ENCODE data around the gene CDK4. TPM values are rescaled to one million over a fixed set of nuclear protein-coding genes. Genes with fewer than 3 reads are reported as not detected.
"Not testable (repeated sequence)": the region's sequence is repeated elsewhere in the genome, so short reads cannot be mapped to it uniquely, and the experiment has no call there.

Gene CDK4
- total RNA-seq, 2 donors from 2014 or later, result 150 to 154 TPM

DNA sequence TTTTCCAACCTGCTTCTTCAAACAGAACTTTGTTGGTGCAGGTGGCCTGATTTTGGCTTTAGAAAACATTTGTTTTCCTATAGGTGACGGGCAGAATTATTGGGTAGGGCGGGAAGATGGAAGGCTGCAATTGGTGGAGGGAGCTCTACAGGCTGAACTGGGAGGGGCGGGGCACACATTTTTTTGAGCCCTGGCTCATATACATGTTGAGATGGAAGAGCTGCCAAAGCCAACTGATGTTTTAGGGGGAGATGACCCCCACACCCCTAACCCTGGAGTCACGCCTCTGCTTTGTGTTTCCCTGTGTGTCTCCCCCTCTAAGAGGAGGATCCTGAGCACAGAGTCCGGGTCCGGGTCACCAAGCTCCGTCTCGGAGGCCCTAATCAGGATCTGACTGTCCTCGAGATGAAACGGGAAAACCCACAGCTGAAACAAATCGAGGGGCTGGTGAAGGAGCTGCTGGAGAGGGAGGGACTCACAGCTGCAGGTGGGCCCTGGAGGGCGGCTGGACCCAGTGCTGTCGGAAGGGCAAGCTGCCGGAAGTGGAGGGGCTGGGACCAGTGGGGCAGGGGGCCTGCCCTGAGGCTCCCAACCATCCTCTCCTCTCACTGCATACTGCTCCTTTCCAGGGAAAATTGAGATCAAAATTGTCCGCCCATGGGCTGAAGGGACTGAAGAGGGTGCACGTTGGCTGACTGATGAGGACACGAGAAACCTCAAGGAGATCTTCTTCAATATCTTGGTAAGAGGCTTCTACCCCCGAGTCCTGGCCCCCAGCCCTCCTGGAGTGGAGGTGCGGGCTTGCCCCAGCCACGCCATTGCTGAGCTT, 32.1 kb downstream of the CDK4 start:
- Mint-ChIP-seq H3K27me3 (ENCODE audit: low read depth) (no peaks in the 10 kb centered on the region), H3K4me1 (ENCODE audit: low read depth) (no peaks in the 10 kb centered on the region), H3K36me3 (ENCODE audit: insufficient read depth in 2 of 2) (peaks cover 4 to 17% of the 10 kb centered on the region in 2 donors), H3K4me3 (no peak overlapping the region), H3K27ac (no peak overlapping the region), H3K9me3 (no peaks in the 10 kb centered on the region)
- DNase-seq, result no peak
- no peak for ATAC-seq (replicated peaks in 1 of 2)

DNA sequence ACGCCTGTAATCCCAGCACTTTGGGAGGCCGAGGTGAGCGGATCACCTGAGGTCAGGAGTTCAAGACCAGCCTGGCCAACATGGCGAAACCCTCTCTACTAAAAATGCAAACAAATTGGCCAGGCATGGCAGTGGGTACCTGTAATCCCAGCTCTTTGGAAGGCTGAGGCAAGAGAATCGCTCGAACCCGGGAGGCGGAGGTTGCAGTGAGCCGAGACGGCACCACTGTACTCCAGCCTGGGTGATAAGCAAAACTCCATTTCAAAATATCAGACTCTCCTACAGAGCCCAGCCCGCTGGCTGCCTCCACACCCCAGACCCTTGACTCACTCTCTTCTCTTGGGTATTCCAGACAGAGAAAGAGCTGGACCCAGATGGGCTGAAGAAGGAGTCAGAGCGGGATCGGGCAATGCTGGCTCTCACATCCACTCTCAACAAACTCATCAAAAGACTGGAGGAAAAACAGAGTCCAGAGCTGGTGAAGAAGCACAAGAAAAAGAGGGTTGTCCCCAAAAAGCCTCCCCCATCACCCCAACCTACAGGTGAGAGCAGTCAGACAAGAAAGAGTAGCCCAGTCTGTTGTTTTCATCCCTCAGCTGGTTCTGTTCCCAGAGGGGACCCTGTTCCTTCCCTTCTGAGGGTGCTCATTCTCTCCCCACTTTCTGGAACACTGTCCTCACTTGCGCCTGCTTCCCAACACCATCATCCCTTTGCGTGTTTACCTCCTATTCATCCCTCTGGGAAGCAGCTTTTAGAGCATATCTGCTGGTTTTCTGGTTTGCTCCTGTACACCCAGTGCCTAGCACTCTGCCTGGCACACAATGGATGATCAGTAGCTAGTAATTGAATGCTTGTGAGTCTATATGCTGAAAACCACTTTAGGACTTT, 33.2 kb downstream of the CDK4 start:
- H3K36me3 Mint-ChIP-seq (ENCODE audit: insufficient read depth in 2 of 2), result peaks cover 4 to 12% of the 10 kb centered on the region in 2 donors
- no peak overlapping the region for H3K27ac Mint-ChIP-seq
- ATAC-seq (replicated peaks in 1 of 2) (peak in 1 of 2 donors; percentile 9), DNase-seq (no peak)
- no peaks in the 10 kb centered on the region for H3K27me3 Mint-ChIP-seq (ENCODE audit: low read depth)
- H3K9me3 Mint-ChIP-seq, result no peaks in the 10 kb centered on the region
- H3K4me3 Mint-ChIP-seq, result no peak overlapping the region
- no peaks in the 10 kb centered on the region for H3K4me1 Mint-ChIP-seq (ENCODE audit: low read depth)

DNA sequence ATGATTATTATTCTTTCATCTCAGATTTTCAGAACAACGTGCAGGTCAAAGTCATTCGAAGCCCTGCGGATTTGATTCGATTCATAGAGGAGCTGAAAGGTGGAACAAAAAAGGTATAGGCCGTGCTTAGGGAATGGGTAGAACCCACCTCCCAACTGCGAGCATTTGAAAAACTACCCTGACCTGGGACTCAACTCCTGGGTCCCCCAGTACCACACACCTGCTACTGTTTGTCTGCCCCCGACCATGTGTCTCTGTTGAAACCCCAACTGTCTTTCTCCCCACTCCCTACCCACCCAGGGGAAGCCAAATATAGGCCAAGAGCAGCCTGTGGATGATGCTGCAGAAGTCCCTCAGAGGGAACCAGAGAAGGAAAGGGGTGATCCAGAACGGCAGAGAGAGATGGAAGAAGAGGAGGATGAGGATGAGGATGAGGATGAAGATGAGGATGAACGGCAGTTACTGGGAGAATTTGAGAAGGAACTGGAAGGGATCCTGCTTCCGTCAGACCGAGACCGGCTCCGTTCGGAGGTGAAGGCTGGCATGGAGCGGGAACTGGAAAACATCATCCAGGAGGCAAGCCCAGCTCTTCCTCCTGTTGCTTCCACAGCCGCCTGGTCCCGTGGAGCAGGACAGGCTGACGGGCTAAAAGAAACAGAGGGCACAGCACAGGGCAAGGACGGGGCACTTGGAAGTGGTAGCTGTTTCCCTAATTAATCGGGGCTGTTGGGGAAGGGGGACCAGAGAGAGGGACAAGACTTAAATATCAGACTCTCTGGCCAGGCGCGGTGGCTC, 34.1 kb downstream of the CDK4 start:
- Mint-ChIP-seq H3K4me1 (ENCODE audit: low read depth) (no peaks in the 10 kb centered on the region), H3K36me3 (ENCODE audit: insufficient read depth in 2 of 2) (peaks cover 4 to 12% of the 10 kb centered on the region in 2 donors), H3K9me3 (no peaks in the 10 kb centered on the region), H3K27me3 (ENCODE audit: low read depth) (no peaks in the 10 kb centered on the region), H3K4me3 (no peak overlapping the region), H3K27ac (no peak overlapping the region)
- ATAC-seq (replicated peaks in 1 of 2), result no peak
- no peak for DNase-seq

DNA sequence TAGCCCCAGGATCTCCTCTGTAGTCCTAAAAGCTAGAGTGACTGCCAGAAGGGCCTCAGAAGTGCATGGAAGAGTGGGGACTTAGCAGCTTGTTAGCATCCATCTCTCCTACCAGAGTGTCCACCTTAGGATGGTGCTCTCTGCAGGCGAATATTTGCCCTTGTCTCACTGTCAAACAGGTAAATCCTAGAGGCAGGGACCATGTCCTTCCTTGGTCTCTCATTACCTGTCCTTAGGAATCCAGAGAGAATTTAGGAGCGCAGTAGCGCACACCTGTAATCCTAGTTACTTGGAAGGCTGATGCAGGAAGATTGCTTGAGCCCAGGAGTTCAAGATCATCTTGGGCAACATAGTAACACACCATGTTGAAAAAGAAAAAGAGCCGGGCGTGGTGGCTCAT, 35.0 kb downstream of the CDK4 start:
- no peaks in the 10 kb centered on the region for H3K9me3 Mint-ChIP-seq
- DNase-seq, result no peak
- no peak overlapping the region for H3K27ac Mint-ChIP-seq
- no peaks in the 10 kb centered on the region for H3K4me1 Mint-ChIP-seq (ENCODE audit: low read depth)
- ATAC-seq (replicated peaks in 1 of 2), result no peak
- H3K27me3 Mint-ChIP-seq (ENCODE audit: low read depth), result no peaks in the 10 kb centered on the region
- peaks cover 4 to 14% of the 10 kb centered on the region in 2 donors for H3K36me3 Mint-ChIP-seq (ENCODE audit: insufficient read depth in 2 of 2)
- no peak overlapping the region for H3K4me3 Mint-ChIP-seq

DNA sequence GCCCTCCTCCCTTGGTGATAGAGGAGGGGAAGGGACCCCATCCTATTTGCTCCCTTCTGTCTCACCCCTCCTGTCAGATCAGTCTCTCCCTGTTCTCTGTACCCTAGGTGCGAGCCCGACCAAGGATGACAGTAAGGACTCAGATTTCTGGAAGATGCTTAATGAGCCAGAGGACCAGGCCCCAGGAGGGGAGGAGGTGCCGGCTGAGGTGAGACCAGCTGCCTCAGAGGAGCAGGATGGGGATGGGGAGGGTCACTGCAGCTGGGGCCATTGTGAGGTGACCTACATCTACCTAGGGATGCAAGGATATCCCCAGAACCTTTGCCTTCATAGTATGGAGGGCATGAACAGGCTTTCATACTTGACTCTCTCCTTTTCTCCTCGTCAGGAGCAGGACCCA, 35.8 kb downstream of the CDK4 start:
- no peak for DNase-seq
- H3K36me3 Mint-ChIP-seq (ENCODE audit: insufficient read depth in 2 of 2), result peaks cover 4 to 15% of the 10 kb centered on the region in 2 donors
- ATAC-seq (replicated peaks in 1 of 2), result no peak
- no peaks in the 10 kb centered on the region for H3K9me3 Mint-ChIP-seq
- no peak overlapping the region for H3K4me3 Mint-ChIP-seq
- H3K27ac Mint-ChIP-seq, result no peak overlapping the region
- H3K27me3 Mint-ChIP-seq (ENCODE audit: low read depth), result no peaks in the 10 kb centered on the region
- H3K4me1 Mint-ChIP-seq (ENCODE audit: low read depth), result no peaks in the 10 kb centered on the region

DNA sequence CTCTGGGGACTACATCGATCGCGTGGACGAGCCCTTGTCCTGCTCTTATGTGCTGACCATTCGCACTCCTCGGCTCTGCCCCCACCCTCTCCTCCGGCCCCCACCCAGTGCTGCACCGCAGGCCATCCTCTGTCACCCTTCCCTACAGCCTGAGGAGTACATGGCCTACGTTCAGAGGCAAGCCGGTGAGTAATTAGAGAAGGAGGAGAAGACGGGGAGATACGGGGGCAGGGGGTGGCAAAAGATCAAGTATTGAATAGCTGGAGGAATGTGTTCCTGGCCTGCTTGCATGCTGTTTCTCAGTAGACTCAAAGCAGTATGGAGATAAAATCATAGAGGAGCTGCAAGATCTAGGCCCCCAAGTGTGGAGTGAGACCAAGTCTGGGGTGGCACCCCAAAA, 36.3 kb downstream of the CDK4 start:
- Mint-ChIP-seq H3K27ac (no peak overlapping the region), H3K27me3 (ENCODE audit: low read depth) (no peaks in the 10 kb centered on the region), H3K36me3 (ENCODE audit: insufficient read depth in 2 of 2) (peaks cover 4 to 15% of the 10 kb centered on the region in 2 donors), H3K4me1 (ENCODE audit: low read depth) (no peaks in the 10 kb centered on the region), H3K9me3 (no peaks in the 10 kb centered on the region), H3K4me3 (no peak overlapping the region)
- DNase-seq (no peak), ATAC-seq (replicated peaks in 1 of 2) (no peak)

DNA sequence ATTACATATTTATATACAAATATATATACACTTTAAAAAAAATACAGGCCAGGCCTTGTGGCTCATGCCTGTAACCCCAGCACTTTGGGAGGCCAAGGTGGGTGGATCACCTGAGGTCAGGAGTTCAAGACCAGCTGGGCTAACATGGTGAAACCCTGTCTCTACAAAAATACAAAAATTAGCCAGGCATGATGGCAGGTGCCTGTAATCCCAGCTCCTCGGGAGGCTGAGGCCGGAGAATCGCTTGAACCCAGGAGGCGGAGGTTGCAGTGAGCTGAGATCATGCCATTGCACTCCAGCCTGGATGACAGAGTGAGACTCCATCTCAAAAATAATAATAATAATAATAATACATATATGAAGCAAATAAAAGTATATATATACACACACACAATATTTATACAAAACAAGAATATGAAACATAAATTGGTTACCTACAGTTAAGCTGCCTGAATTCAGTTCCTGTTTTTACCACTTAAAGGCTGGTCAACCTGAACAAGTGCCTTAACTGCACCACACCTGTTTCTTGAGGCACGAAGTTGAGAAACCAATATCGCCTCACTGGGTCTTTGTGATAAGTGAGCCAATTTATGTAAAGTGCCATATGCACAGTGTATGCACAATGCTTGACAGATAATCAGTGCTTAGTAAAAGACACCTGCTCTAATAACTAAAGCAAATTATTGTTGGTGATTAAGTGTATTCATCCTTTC, 36.9 kb downstream of the CDK4 start:
- not testable (repeated sequence) for ATAC-seq (replicated peaks in 1 of 2); H3K4me1 Mint-ChIP-seq (ENCODE audit: low read depth)

DNA sequence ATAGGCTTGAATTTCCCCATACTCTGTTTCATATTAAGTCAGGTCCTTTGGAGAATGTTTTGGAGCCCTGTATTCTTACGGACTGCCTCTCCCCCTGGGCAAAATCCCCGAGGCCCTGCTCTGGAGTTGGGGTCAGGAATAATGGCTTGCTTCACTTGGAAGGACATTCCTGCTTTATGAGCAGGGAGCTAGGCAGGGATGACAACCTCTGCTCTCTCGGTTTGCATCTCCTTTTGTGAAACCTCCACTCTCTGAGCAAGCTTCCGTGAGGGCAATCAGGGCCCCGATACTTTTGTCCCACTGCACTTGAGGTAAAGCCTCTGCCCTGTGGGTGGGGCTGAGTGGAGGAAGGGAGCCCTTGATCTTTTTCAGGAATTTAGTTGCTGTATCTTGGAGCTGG, 38.9 kb downstream of the CDK4 start:
- Mint-ChIP-seq H3K36me3 (ENCODE audit: insufficient read depth in 2 of 2) (peaks cover 3 to 9% of the 10 kb centered on the region in 2 donors), H3K9me3 (no peaks in the 10 kb centered on the region), H3K27me3 (ENCODE audit: low read depth) (no peaks in the 10 kb centered on the region), H3K27ac (no peak overlapping the region), H3K4me3 (no peak overlapping the region), H3K4me1 (ENCODE audit: low read depth) (no peaks in the 10 kb centered on the region)
- ATAC-seq (replicated peaks in 1 of 2), result no peak
- DNase-seq, result no peak

More for the DNA sequence above, 36.9 kb downstream of the CDK4 start:
- not testable (repeated sequence) for H3K27ac Mint-ChIP-seq; H3K9me3 Mint-ChIP-seq; H3K4me3 Mint-ChIP-seq; DNase-seq; H3K27me3 Mint-ChIP-seq (ENCODE audit: low read depth)
- H3K36me3 Mint-ChIP-seq (ENCODE audit: insufficient read depth in 2 of 2), result peaks cover 4 to 15% of the 10 kb centered on the region in 2 donors

DNA sequence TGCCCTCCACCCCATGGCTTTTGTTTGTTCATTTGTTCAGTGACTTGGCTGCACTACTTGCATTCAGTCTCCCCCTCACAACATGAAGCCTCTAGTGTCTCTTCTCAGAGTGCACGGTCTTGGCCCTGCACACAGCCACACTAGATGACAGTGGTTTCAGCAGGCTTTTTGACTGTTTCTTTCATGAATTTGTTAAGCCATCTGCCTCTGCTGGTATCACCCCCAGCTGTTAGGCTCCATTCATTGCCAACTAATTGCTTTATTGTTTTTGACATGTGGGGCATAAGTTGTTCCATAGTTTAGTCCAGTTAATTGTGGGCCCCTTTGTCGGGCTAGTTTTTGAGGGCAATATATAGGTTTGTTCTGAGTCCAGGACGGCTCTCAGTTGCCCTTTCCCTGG, 39.4 kb downstream of the CDK4 start:
- H3K27me3 Mint-ChIP-seq (ENCODE audit: low read depth), result no peaks in the 10 kb centered on the region
- H3K27ac Mint-ChIP-seq, result no peak overlapping the region
- H3K4me3 Mint-ChIP-seq, result no peak overlapping the region
- H3K36me3 Mint-ChIP-seq (ENCODE audit: insufficient read depth in 2 of 2), result peaks cover 0 to 5% of the 10 kb centered on the region in 2 donors
- H3K9me3 Mint-ChIP-seq, result no peaks in the 10 kb centered on the region
- ATAC-seq (replicated peaks in 1 of 2), result no peak
- no peak for DNase-seq
- H3K4me1 Mint-ChIP-seq (ENCODE audit: low read depth), result no peaks in the 10 kb centered on the region

DNA sequence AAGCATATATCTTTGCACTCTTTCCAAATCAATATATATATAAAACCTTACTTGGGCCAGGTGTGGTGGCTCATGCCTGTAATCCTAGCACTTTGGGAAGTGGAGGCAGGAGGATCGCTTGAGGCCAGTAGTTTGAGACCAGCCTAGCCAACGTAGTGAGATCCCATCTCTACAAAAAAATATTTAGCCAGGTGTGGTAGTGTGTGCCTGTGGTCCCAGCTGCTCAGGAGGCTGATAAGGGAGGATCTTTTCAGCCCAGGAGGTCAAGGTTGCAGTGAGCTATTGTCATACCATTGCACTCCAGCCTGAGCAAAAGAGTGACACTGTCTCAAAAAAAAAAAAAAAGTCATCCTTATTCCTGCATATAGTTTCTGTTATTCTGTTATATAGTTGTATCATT, 43.8 kb downstream of the CDK4 start:
- Mint-ChIP-seq H3K27me3 (ENCODE audit: low read depth) (no peaks in the 10 kb centered on the region), H3K27ac (no peak overlapping the region), H3K4me1 (ENCODE audit: low read depth) (no peaks in the 10 kb centered on the region), H3K9me3 (no peaks in the 10 kb centered on the region), H3K4me3 (no peak overlapping the region), H3K36me3 (ENCODE audit: insufficient read depth in 2 of 2) (peaks cover 6 to 29% of the 10 kb centered on the region in 2 donors)
- no peak for ATAC-seq (replicated peaks in 1 of 2)
- no peak for DNase-seq

DNA sequence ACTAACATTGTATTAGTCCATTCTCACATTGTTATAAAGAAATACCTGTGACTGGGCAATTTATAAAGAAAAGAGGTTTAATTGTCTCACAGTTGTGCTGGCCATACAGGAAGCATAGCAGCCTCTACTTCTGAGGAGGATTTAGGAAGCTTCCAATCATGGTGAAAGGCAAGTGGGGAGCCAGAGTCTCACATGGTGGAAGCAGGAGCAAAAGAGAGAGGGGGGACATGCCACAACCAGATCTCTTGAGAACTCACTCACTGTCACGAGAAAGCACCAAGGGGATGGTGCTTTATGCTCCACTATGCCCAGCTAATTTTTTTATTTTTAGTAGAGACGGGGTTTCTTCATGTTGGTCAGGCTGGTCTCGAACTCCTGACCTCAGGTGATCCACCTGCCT, 44.9 kb downstream of the CDK4 start:
- Mint-ChIP-seq H3K4me3 (no peak overlapping the region), H3K27me3 (ENCODE audit: low read depth) (no peaks in the 10 kb centered on the region), H3K36me3 (ENCODE audit: insufficient read depth in 2 of 2) (peaks cover 12 to 36% of the 10 kb centered on the region in 2 donors), H3K9me3 (peaks cover 0 to 4% of the 10 kb centered on the region in 2 donors), H3K27ac (no peak overlapping the region), H3K4me1 (ENCODE audit: low read depth) (no peaks in the 10 kb centered on the region)
- ATAC-seq (replicated peaks in 1 of 2) (no peak), DNase-seq (no peak)

DNA sequence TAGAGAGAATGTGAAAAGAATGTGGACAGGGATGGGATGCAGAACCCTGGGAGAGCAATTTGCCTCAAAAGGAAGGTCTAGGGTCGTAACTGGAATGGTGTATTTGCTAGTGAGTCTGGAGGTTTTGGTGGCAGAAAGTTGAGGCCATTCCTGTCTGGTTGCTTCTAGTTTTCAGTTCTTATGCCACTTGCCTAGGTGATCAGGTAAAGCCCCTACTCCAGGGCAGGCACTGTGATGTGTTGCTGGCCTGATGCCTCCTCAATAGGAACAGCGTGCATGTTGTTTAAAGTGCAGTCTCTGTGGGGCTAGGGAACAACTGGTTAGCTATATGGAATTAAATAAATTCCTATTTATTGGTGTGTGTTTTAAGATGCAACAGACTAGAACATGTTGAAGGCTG, 51.8 kb downstream of the CDK4 start:
- Mint-ChIP-seq H3K27me3 (ENCODE audit: low read depth) (no peaks in the 10 kb centered on the region), H3K9me3 (peaks cover 0 to 4% of the 10 kb centered on the region in 2 donors), H3K27ac (no peak overlapping the region), H3K4me1 (ENCODE audit: low read depth) (no peaks in the 10 kb centered on the region), H3K36me3 (ENCODE audit: insufficient read depth in 2 of 2) (peaks cover 27 to 43% of the 10 kb centered on the region in 2 donors), H3K4me3 (no peak overlapping the region)
- DNase-seq, result no peak
- no peak for ATAC-seq (replicated peaks in 1 of 2)
